SK-N-SH treated with all-trans-retinoic acid at 6 μM for 48 hours (cell line): ENCODE results near the gene MYL2.

Experiments
- ATAC-seq: fragments of 200-7000 bp; cut with Tn5 transposase; 3 replicates; pipeline ENCODE4 v1.9.1; 2020; ENCODE audit warnings: mild to moderate bottlenecking, moderate library complexity
- ARNTL ChIP-seq: fragments of 450-650 bp; formaldehyde crosslinking; IDR thresholded peaks from 2 replicates; pipeline ENCODE4 v1.5.0; 2020; ENCODE audit warnings: low read depth, mild to moderate bottlenecking, moderate library complexity, borderline replicate concordance
- BACH2 ChIP-seq: fragments of 250-450 bp; sonication (Bioruptor Pico); IDR thresholded peaks from 2 replicates; pipeline ENCODE4 v1.9.0; 2021; ENCODE audit warnings: mild to moderate bottlenecking, borderline replicate concordance
- CREB5 ChIP-seq: fragments of 250-450 bp; sonication (Bioruptor Pico); IDR thresholded peaks from 2 replicates; pipeline ENCODE4 v1.5.1; 2020; ENCODE audit warnings: low read depth, mild to moderate bottlenecking, moderate library complexity
- CSDC2 ChIP-seq: fragments of 250-450 bp; sonication (Bioruptor Pico); IDR thresholded peaks from 2 replicates; pipeline ENCODE4 v1.5.0; 2020; ENCODE audit warnings: mild to moderate bottlenecking, moderate library complexity
- CSRNP3 ChIP-seq: fragments of 250-450 bp; sonication (Bioruptor Pico); IDR thresholded peaks from 2 replicates; pipeline ENCODE4 v1.5.1; 2021; ENCODE audit warnings: mild to moderate bottlenecking, moderate library complexity
- GLIS3 ChIP-seq: fragments of 250-450 bp; sonication (Bioruptor Pico); IDR thresholded peaks from 2 replicates; pipeline ENCODE4 v1.5.0; 2020; ENCODE audit warnings: mild to moderate bottlenecking, moderate library complexity
- ISL1 ChIP-seq: fragments of 250-450 bp; sonication (Bioruptor Pico); IDR thresholded peaks from 2 replicates; pipeline ENCODE4 v2.1.2; 2022; ENCODE audit warnings: mild to moderate bottlenecking, moderate library complexity
- OSR1 ChIP-seq: fragments of 250-450 bp; sonication (Bioruptor Pico); IDR thresholded peaks from 2 replicates; pipeline ENCODE4 v1.8.0; 2022; ENCODE audit warnings: moderate library complexity, mild to moderate bottlenecking, inconsistent platforms
- POU6F1 ChIP-seq: fragments of 250-450 bp; sonication (Bioruptor Pico); IDR thresholded peaks from 2 replicates; pipeline ENCODE4 v1.8.0; 2021; ENCODE audit warnings: low read depth, mild to moderate bottlenecking, moderate library complexity, borderline replicate concordance
- PPARA ChIP-seq: fragments of 250-450 bp; sonication (Bioruptor Pico); IDR thresholded peaks from 2 replicates; pipeline ENCODE4 v1.5.0; 2020; ENCODE audit warnings: mild to moderate bottlenecking, borderline replicate concordance
- RARB ChIP-seq: fragments of 250-450 bp; sonication (Bioruptor Pico); IDR thresholded peaks from 2 replicates; pipeline ENCODE4 v1.8.0; 2021; ENCODE audit warnings: mild to moderate bottlenecking, moderate library complexity
- SNAI2 ChIP-seq: fragments of 250-450 bp; sonication (Bioruptor Pico); IDR thresholded peaks from 2 replicates; pipeline ENCODE4 v1.5.0; 2020; ENCODE audit warnings: mild to moderate bottlenecking, moderate library complexity
- TCF4 ChIP-seq: fragments of 250-450 bp; sonication (Bioruptor Pico); IDR thresholded peaks from 2 replicates; pipeline ENCODE4 v1.8.0; 2021; ENCODE audit warnings: mild to moderate bottlenecking, moderate library complexity, borderline replicate concordance
- TOX ChIP-seq: fragments of 250-450 bp; sonication (Bioruptor Pico); IDR thresholded peaks from 2 replicates; pipeline ENCODE4 v1.8.0; 2021; ENCODE audit warnings: mild to moderate bottlenecking, moderate library complexity, borderline replicate concordance
- TSHZ2 ChIP-seq: fragments of 250-450 bp; sonication (Bioruptor Pico); IDR thresholded peaks from 2 replicates; pipeline ENCODE4 v1.5.0; 2020; ENCODE audit warnings: mild to moderate bottlenecking, moderate library complexity
- ZC3H10 ChIP-seq: fragments of 250-450 bp; sonication (Bioruptor Pico); IDR thresholded peaks from 2 replicates; pipeline ENCODE4 v1.5.1; 2021; ENCODE audit warnings: mild to moderate bottlenecking, moderate library complexity
- ZFP3 ChIP-seq: fragments of 250-450 bp; sonication (Bioruptor Pico); IDR thresholded peaks from 2 replicates; pipeline ENCODE4 v1.5.0; 2020; ENCODE audit warnings: mild to moderate bottlenecking, moderate library complexity
- ZFP30 ChIP-seq: fragments of 450-650 bp; formaldehyde crosslinking; IDR thresholded peaks from 2 replicates; pipeline ENCODE4 v1.5.0; 2022; ENCODE audit warnings: mild to moderate bottlenecking, moderate library complexity
- ZNF565 ChIP-seq: fragments of 450-650 bp; formaldehyde crosslinking; conservative IDR thresholded peaks from 2 replicates; pipeline ENCODE4 v1.5.0; 2020; ENCODE audit warnings: low read depth, mild to moderate bottlenecking, moderate library complexity
- ZNF70 ChIP-seq: fragments of 450-650 bp; formaldehyde crosslinking; IDR thresholded peaks from 2 replicates; pipeline ENCODE4 v1.5.0; 2020; ENCODE audit warnings: mild to moderate bottlenecking, moderate library complexity
- ZNF8 ChIP-seq: fragments of 450-650 bp; formaldehyde crosslinking; IDR thresholded peaks from 2 replicates; pipeline ENCODE4 v1.5.0; 2020; ENCODE audit warnings: mild to moderate bottlenecking, moderate library complexity
- TF ChIP-seq, protein P1 (sequence below): fragments of 250-450 bp; sonication (Bioruptor Pico); IDR thresholded peaks from 2 replicates; pipeline ENCODE4 v1.8.0; 2020; ENCODE audit warnings: mild to moderate bottlenecking, moderate library complexity, borderline replicate concordance

Gene MYL2

GRCh38 chr12:110906083-110906482, 14.3 kb downstream of the MYL2 start (continued):
- TF ChIP-seq POU6F1 (CRISPR knock-in tag) (no peak), ZFP3 (CRISPR knock-in tag) (no peak)

DNA sequence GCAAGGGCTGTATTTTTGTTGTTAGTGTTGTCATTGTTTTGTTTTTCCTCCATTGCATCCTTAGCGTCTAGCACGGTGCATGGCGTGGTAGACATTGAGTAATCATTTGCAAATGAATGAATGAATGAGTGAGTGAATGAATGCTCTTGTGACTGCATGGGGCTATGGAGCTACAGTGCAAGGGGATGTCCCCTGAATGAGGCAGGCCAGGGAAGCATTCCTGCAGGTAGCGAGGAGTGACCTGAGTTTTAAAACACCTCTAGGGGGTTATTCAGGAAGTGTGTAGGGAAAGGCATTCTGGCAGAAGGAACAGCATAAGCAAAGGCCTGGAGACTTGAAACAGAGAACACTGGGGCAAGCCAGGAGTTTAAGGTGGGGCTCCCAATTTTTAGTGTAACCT, 16.9 kb downstream of the MYL2 start:
- no peak for TF ChIP-seq GLIS3
- no peak for TF ChIP-seq ZNF70 (CRISPR knock-in tag)
- no peak for TF ChIP-seq ZNF565 (CRISPR knock-in tag)
- no peak for ATAC-seq

DNA sequence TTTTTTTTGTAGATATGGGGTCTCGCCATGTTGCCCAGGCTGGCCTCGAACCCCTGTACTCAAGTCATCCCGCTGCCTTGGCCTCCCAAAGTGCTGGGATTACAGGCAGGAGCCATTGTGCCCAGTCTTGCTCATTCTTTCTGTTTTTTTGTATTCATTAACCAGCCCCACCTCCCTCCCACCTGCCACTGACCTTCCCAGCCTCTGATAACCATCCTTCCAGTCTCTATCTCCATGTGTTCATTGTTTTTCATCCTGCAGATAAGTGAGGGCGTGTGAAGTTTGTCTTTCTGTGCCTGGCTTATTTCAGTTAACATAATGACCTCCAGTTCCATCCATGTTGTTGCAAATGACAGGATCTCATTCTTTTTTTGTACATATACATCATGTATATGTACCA, 19.0 kb downstream of the MYL2 start:
- ATAC-seq = no peak
- no peak for TF ChIP-seq PPARA
- TF ChIP-seq CSDC2 (CRISPR knock-in tag) = no peak
- TF ChIP-seq TCF4 (CRISPR knock-in tag) = no peak
- TF ChIP-seq ZFP30 = no peak
- TF ChIP-seq CSRNP3 (CRISPR knock-in tag) = no peak
- TF ChIP-seq ZC3H10 = no peak
- TF ChIP-seq ZNF565 (CRISPR knock-in tag) = no peak
- TF ChIP-seq CREB5 (CRISPR knock-in tag) = no peak
- no peak for TF ChIP-seq ZNF8
- TF ChIP-seq, protein P1, sequence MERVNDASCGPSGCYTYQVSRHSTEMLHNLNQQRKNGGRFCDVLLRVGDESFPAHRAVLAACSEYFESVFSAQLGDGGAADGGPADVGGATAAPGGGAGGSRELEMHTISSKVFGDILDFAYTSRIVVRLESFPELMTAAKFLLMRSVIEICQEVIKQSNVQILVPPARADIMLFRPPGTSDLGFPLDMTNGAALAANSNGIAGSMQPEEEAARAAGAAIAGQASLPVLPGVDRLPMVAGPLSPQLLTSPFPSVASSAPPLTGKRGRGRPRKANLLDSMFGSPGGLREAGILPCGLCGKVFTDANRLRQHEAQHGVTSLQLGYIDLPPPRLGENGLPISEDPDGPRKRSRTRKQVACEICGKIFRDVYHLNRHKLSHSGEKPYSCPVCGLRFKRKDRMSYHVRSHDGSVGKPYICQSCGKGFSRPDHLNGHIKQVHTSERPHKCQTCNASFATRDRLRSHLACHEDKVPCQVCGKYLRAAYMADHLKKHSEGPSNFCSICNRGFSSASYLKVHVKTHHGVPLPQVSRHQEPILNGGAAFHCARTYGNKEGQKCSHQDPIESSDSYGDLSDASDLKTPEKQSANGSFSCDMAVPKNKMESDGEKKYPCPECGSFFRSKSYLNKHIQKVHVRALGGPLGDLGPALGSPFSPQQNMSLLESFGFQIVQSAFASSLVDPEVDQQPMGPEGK (CRISPR knock-in tag) = no peak
- no peak for TF ChIP-seq ZNF70 (CRISPR knock-in tag)
- TF ChIP-seq OSR1 (CRISPR knock-in tag) = no peak
- TF ChIP-seq ISL1 (CRISPR knock-in tag) = no peak
- TF ChIP-seq ZFP3 (CRISPR knock-in tag) = no peak
- TF ChIP-seq SNAI2 = no peak
- TF ChIP-seq BACH2 (CRISPR knock-in tag) = no peak
- no peak for TF ChIP-seq ARNTL
- TF ChIP-seq TOX = no peak
- TF ChIP-seq RARB (CRISPR knock-in tag) = no peak

GRCh38 chr12:110896559-110896958, 23.8 kb downstream of the MYL2 start:
- no peak for ATAC-seq
- TF ChIP-seq ZC3H10 (no peak), CSRNP3 (CRISPR knock-in tag) (no peak), GLIS3 (no peak), ZNF70 (CRISPR knock-in tag) (no peak), RARB (CRISPR knock-in tag) (no peak), ARNTL (no peak), OSR1 (CRISPR knock-in tag) (no peak), SNAI2 (no peak), CREB5 (CRISPR knock-in tag) (no peak), PPARA (no peak), ZFP30 (no peak), ZNF565 (CRISPR knock-in tag) (no peak), ISL1 (CRISPR knock-in tag) (no peak), ZFP3 (CRISPR knock-in tag) (no peak), TSHZ2 (CRISPR knock-in tag) (no peak)
- TF ChIP-seq, protein P1 (CRISPR knock-in tag) = no peak
